PC-3 (cell line): ENCODE results near the gene FFAR1.

ENCODE experiments used
- EZH2 ChIP-seq: fragments of 300-600 bp; sonication (generic); IDR thresholded peaks from one replicate; pipeline ENCODE4 v1.6.1; 2017; ENCODE audit warnings: antibody characterized with exemption, mild to moderate bottlenecking, low read length; ENCODE audit not compliant: unreplicated experiment
- EZH2phosphoT487 ChIP-seq: fragments of 300-600 bp; sonication (generic); IDR thresholded peaks from 2 replicates; pipeline ENCODE4 v1.6.1; 2018; ENCODE audit warnings: mild to moderate bottlenecking, antibody characterized with exemption, low read length, borderline replicate concordance
- TF ChIP-seq, protein P1 (sequence below): fragments of 300-600 bp; sonication (generic); conservative IDR thresholded peaks from 2 replicates; pipeline ENCODE4 v1.5.1; 2017; ENCODE audit warnings: antibody characterized with exemption, low read depth, mild to moderate bottlenecking, low read length

DNA sequence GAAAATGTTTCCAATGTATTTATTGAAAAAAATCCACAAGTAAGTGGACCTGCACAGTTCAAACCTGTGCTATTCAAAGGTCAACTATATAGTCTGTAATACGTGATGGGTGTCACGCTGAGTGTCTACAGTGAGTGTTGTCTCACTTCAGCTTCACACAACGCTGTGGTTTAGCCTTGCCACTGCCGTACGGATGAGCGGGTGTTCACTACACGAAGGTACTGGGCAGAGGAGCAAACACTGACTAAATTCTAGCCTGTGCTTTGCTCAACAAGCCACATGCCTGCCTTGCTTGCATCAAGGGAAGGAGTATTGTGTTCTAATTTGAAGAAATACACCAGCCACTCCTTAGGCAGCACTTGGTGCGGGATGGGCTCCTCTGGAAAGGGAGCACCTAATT lies 7.2 kb downstream of the FFAR1 start:
- TF ChIP-seq, protein P1, sequence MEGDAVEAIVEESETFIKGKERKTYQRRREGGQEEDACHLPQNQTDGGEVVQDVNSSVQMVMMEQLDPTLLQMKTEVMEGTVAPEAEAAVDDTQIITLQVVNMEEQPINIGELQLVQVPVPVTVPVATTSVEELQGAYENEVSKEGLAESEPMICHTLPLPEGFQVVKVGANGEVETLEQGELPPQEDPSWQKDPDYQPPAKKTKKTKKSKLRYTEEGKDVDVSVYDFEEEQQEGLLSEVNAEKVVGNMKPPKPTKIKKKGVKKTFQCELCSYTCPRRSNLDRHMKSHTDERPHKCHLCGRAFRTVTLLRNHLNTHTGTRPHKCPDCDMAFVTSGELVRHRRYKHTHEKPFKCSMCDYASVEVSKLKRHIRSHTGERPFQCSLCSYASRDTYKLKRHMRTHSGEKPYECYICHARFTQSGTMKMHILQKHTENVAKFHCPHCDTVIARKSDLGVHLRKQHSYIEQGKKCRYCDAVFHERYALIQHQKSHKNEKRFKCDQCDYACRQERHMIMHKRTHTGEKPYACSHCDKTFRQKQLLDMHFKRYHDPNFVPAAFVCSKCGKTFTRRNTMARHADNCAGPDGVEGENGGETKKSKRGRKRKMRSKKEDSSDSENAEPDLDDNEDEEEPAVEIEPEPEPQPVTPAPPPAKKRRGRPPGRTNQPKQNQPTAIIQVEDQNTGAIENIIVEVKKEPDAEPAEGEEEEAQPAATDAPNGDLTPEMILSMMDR: no peak
- TF ChIP-seq EZH2 (no peak), EZH2phosphoT487 (no peak)
